ENCODE results near the gene ATF7.
"Not testable (repeated sequence)": the region's sequence is repeated elsewhere in the genome, so short reads cannot be mapped to it uniquely, and the experiment has no call there.

The ATF7 gene

GRCh38 chr12:53617700-53618099, 8.5 kb downstream of the ATF7 start:
- no peak overlapping the region for H3K27ac ChIP-seq

GRCh38 chr12:53616950-53617349, 9.2 kb downstream of the ATF7 start:
- TF ChIP-seq CTCF (IDR thresholded peaks at IDR 0.05) (no peak), ZFX (IDR thresholded peaks at IDR 0.05; ENCODE audit: borderline replicate concordance) (no peak)
- H3K27ac ChIP-seq, result no peak overlapping the region

More at GRCh38 chr12:53617700-53618099, 8.5 kb downstream of the ATF7 start:
- TF ChIP-seq ZFX (IDR thresholded peaks at IDR 0.05; ENCODE audit: borderline replicate concordance) (no peak), CTCF (IDR thresholded peaks at IDR 0.05) (no peak)

- no peak overlapping the region for H3K27ac ChIP-seq
- TF ChIP-seq ZFX (IDR thresholded peaks at IDR 0.05; ENCODE audit: borderline replicate concordance) (no peak), CTCF (IDR thresholded peaks at IDR 0.05) (no peak)
These were observed 12.4 kb downstream of the ATF7 start for GRCh38 chr12:53613821-53614220.

- no peak overlapping the region for H3K27ac ChIP-seq
- no peak for TF ChIP-seq CTCF (IDR thresholded peaks at IDR 0.05)
- TF ChIP-seq ZFX (IDR thresholded peaks at IDR 0.05; ENCODE audit: borderline replicate concordance), result no peak
These were observed 13.2 kb downstream of the ATF7 start for GRCh38 chr12:53612978-53613377.

- no peak overlapping the region for H3K27ac ChIP-seq
- TF ChIP-seq CTCF (IDR thresholded peaks at IDR 0.05) (no peak), ZFX (IDR thresholded peaks at IDR 0.05; ENCODE audit: borderline replicate concordance) (no peak)
These were observed 14.9 kb downstream of the ATF7 start for GRCh38 chr12:53611304-53611703.

GRCh38 chr12:53606688-53607087, 19.5 kb downstream of the ATF7 start:
- not testable (repeated sequence) for H3K27ac ChIP-seq

GRCh38 chr12:53604581-53604980, 21.6 kb downstream of the ATF7 start:
- H3K27ac ChIP-seq, result no peak overlapping the region
- TF ChIP-seq CTCF (IDR thresholded peaks at IDR 0.05), result no peak
- TF ChIP-seq ZFX (IDR thresholded peaks at IDR 0.05; ENCODE audit: borderline replicate concordance), result no peak

- no peak overlapping the region for H3K27ac ChIP-seq
- TF ChIP-seq CTCF (IDR thresholded peaks at IDR 0.05) (no peak), ZFX (IDR thresholded peaks at IDR 0.05; ENCODE audit: borderline replicate concordance) (no peak)
These were observed 22.4 kb downstream of the ATF7 start for GRCh38 chr12:53603804-53604203.
